GM18519 (cell line): ENCODE data around the gene PRUNE1.

ENCODE experiments used
- ATAC-seq: cut with Tn5 transposase; IDR thresholded peaks from one replicate; pipeline ENCODE4 v1.9.1; 2021; ENCODE audit warnings: mild to moderate bottlenecking, moderate library complexity; ENCODE audit not compliant: unreplicated experiment, low FRiP score

The PRUNE1 gene, protein sequence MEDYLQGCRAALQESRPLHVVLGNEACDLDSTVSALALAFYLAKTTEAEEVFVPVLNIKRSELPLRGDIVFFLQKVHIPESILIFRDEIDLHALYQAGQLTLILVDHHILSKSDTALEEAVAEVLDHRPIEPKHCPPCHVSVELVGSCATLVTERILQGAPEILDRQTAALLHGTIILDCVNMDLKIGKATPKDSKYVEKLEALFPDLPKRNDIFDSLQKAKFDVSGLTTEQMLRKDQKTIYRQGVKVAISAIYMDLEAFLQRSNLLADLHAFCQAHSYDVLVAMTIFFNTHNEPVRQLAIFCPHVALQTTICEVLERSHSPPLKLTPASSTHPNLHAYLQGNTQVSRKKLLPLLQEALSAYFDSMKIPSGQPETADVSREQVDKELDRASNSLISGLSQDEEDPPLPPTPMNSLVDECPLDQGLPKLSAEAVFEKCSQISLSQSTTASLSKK

DNA sequence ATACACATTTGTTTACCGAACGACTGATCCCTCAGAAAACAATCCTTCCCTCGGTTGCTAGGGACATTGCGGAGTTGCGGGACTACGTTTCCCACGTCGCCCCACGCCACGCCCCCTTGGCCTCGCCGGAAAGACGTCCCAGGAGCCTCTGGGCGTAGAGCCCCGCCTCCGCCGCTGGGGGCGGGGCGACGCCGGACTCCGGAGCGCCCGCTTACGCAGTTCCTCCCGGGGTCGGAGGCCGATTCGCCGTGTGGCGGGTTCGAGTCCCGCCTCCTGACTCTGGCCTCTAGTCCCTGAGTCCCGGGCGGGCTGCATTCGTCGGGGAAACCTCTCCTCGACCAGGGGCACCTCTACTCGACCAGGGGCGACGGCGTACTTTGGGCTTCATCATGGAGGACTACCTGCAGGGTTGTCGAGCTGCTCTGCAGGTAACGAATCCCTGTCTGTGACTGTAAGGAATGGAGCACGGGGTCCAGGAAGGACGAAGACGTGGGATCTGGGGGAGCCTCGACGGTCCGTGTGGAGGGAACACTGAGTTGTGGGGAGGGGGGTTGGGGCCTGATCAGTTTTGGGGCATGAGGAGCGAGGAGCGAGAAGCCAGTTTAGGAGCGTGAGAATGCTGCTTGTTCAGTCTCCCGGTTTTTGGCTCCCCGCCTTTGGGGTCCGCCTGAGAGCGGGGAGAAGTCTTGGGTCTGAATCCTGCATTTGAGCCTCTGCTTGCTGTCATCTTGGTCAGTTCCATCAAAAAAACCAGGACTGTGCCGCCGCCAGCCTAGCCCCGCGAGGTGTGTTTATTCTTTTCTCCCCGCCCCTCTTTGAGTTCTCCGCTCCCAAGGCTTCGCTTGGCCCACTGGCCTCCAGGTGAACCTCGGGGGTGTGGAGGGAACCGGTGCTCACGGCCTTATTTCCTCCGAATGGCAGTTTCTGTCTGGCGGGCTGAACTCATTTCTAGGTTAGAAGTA, at the start of gene PRUNE1:
Gene PRUNE1, plus strand, starts transcription at position 206 of the 962 bp plus-strand sequence. Its CDS starts 184 bp downstream, at position 390.
- no peak for ATAC-seq

DNA sequence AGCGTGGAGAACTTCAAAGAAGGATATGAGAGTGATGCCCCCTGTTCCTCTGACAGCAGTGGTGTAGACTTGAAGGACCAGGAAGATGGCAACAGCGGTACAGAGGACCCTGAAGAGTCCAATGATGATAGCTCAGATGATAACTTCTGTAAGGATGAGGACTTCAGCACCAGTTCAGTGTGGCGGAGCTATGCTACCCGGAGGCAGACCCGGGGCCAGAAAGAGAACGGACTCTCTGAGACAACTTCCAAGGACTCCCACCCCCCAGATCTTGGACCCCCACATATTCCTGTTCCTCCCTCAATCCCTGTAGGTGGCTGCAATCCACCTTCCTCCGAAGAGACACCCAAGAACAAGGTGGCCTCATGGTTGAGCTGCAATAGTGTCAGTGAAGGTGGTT, 47.6 kb upstream of the PRUNE1 start:
- no peak for ATAC-seq

DNA sequence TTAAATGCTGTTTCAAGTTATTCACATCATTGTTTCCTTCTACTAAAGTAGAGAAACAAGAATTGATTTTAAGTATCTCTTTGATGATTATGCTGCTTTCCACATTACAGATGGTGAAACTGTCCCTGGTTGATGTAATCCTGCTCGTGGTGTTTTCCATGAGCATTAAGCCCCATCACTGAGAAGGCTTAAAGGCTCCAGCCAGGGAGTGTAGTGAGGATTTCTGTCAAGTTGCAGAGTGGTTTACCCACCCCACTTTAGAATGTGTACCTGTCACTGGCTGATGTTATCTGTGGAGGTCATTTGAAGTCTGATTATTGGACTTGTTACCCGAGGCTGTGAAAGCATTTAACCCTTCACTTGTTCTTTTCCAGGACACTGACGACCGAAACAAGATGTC, 46.5 kb upstream of the PRUNE1 start:
- ATAC-seq: no peak

DNA sequence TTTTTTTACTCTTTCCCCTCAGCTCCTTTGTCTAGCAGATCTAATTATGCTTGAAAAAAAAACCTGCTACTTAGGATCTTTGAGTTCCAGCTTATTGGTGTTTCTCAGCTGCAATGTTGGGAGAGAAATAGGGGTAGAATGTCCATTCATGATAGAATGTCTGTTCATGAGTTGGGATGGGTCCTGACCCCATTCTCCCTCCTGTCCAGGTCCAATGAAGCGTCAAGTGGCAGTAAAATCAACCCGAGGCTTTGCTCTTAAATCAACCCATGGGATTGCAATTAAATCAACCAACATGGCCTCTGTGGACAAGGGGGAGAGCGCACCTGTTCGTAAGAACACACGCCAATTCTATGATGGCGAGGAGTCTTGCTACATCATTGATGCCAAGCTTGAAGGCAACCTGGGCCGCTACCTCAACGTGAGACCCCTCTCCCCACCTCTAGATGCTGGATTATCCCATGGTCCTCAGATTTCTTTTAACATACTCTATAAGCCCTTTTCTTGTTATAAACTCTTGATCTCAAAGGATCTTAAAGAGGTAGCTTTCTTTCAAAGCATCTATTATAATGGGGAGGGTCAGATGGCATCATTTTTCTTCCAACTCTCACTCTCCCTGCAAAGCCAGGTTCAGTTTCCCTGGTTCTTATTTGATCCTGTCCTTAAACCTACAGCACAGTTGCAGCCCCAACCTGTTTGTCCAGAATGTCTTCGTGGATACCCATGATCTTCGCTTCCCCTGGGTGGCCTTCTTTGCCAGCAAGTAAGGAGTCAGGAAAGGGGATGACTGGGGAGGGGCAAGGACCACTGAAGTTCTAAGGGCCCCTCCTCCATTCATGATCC, 44.7 kb upstream of the PRUNE1 start:
- ATAC-seq: no peak

DNA sequence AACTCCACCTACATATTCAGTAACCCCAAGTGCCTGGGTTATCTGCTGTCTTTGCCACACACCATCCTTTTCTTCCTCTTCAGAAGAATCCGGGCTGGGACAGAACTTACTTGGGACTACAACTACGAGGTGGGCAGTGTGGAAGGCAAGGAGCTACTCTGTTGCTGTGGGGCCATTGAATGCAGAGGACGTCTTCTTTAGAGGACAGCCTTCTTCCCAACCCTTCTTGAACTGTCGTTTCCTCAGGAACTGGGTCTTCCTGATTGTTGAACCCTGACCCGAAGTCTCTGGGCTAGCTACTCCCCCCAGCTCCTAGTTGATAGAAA, 44.1 kb upstream of the PRUNE1 start:
- no peak for ATAC-seq

DNA sequence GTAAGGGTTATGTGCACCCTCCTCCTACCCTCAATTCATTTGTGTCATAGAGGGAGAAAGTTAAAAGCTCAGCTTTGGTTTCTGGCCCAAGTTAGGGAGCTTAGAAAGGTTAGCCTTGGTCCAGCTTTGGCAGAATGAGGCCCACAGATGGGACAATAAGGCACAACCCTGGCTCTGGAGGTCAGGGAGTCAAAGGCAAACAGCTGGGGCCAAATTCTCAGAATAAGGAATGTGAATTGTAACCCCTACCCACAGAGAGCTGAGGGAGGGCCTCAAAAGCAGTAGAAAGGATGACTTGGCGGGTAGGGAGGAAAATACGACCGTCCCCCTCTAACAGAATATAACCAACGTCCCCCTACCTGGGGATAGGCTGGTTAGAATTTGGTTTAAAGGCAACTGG, 42.6 kb upstream of the PRUNE1 start:
- ATAC-seq: no peak

DNA sequence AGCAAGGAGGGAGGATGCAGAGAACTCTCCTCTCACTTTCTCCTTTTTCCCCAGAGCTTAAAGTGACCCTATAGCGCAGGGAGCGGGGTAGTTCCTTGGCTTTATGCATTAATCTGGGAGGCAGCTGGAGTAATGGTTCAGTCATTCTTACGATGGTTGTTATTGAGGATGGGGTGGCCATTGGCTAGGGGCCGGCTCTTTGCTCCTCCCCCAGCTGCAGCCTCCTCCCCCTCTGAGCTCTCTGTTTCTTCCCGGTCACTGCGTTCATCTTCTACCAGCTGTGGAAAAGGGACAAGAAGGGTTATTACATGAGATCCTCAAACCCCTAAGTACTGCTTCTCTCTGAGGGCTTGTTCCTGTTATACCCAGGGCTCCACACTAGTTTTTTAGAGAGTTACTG, 42.2 kb upstream of the PRUNE1 start:
- no peak for ATAC-seq

DNA sequence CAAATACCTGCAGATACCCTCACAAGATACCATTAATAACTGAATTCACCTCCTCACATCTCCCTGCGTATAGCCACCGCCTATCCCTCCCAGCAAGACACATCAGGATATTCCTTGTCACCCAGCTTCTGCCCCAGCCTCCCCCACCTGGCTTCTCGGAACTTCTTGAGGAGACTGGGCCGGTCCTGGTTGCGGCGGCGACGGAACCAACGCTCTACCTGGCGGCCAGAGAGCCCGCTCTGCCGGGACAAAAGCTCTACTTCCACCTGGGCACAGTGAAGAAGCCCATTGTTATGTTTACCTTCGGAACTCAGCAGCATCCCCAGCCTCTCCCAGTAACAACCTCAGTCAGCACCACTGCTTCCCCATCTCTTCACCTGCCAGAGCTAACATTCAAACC, 40.3 kb upstream of the PRUNE1 start:
- no peak for ATAC-seq

DNA sequence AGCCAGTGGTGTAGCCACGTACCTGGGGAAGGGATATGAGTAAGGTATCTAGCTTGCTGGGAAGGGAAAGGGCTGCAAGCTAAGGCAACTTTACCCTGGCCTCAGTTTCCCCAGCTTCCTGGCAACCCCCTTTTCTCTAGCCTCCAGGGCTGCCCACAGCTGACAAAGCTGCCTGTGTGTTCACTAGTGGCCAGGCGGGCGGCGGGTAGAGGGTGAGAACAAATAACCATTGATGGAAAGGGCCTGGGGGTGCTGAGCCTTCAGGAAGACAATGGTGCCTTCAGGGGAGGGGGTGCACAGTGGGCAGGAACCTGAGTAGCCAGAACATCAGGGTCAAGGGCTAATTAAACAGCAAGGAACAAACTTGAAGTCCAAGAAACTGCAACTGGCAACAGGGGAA, 39.8 kb upstream of the PRUNE1 start:
- no peak for ATAC-seq

DNA sequence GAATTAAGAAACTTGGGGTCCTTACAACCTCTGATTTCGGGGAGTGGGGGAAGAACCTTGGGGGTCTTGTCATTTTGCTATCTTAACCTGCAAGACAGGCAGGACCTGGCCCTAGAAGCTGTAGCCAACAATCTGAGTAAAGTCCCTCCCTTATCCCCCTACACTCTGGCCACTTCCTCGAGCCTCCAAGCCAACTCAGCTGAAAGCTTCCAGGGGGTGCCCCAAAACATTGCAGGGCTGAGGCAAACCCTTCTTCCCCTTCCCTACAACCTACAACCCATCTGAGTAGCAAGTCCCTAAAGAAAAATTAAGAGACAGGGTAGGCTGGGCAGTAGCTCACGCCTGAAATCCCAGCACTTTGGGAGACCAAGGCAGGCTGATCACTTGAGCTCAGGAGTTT, 38.6 kb upstream of the PRUNE1 start:
- no peak for ATAC-seq

DNA sequence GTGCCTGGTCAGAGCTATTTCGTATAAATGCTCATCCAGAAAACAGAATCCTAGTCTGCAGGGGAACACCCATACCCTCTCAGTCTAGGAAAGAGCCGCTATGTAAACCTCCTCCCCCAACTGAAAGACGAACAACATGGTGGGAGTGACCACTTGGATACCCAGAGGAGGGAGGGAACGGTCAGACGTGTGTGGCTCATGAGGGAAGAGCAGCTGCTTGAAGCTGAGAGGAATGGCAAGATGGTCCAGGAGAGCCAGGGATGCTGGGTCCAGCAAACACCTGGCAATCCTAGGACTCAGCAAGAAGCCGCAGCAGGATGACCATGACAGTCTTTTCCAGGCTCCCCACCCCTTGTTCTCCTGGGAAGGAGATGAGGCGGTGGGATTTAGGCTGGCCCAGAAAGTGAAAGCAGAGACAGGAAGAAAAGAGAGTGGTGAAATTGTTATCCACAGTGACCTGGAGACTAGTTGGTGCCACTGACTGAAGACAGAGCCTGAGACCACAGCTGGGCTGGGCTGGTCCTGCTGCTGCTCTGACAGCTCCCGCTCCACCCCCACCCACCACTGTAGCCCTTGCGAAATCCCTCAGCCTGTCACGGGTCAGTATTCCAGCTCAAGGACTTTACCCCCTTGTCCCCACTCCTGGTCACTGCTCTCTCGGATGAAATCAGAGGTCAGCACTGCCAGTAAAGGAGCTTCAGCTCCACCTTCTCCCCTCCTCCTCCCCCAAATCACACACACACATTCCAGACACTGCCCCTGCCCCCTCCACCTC, 37.3 kb upstream of the PRUNE1 start:
- ATAC-seq: no peak

DNA sequence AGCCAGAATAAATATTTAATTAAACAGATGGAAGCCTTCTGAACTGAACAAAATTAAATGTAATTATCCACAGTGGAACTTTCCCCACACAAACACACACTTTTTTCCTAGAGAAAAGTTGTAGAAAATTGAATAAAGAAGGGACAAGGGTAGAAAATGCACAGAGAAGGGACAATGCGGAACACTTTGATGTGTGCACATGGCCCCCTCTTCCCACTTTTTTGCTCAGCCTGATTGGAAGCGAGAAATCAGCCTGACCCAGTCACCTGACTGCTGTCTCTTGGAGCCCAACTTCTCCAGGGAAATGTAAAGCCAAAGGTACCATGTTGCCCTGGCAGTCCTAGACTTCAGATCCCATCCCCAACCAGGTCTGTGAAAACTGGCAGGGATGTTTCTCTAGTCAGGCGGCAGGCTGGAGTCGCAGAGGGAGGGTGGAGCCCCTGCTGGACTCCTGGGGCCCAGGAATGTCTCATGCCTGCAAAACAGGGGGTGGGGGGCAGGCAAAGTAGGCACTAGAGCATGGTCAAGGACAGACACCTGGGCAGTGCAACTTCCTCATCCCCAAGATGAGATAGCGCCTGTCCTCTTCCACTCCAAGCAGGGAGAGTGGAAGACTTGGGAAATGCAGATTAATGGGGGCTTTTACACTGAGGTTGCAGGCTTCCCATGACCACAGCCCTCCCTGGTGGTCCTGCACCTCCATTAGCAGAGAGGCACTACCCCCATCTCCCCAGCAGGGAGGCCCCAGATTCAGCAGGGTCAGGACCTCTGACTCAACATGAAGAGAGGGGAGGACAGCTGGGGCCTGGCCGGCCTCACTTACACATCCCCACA, 36.4 kb upstream of the PRUNE1 start:
- ATAC-seq: no peak

DNA sequence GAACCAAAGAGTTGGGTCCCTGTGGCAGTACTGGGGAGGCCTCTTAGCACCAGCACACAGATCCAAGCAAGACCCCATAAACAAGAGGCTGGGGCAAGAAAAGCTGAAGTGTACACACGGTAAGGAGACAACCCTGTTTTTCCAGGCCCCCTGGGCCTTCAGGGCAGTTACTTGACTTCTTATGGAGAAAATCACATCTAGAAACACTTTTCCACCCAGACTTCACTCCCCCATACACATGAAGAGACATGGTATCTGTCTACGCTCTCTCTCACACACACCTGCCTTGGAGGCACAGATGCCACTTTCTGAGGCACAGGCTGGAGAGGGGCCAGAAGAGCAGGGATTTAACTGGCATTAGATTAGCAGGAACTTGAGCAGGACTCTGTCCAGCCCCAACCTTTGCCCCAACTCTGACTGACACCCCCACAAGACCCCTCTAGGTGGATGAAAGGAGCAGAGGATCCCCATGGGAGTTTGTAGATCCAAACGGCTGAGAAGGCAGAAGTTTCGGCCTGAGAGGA, 35.8 kb upstream of the PRUNE1 start:
- no peak for ATAC-seq

DNA sequence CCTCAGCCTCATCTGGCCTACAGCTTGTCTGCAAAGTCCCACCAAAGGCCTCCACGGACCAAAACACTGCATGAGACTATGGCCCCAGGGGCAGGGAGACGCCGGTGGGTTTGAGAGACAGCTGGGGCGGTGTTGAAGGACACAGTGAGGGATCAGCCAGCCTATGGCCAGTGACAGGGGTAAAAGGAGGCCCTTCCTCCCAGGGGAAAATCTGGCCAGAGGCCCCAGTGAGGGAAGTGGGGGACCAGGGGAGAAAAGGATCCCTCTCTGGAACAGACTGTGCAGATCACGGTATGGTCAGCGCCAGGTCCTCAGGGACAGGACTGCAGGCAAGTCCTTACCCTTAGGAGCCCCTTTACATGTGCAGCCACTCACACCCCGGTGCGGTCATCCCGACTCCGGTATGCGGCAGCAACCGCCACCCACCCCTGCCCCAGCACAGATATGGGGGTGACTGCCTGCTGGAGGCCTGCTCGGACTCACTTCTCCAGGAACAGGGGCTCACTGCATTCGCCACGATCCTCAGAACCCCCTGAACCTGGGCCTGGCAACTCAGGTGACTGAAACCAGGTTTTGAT, 34.9 kb upstream of the PRUNE1 start:
- no peak for ATAC-seq

DNA sequence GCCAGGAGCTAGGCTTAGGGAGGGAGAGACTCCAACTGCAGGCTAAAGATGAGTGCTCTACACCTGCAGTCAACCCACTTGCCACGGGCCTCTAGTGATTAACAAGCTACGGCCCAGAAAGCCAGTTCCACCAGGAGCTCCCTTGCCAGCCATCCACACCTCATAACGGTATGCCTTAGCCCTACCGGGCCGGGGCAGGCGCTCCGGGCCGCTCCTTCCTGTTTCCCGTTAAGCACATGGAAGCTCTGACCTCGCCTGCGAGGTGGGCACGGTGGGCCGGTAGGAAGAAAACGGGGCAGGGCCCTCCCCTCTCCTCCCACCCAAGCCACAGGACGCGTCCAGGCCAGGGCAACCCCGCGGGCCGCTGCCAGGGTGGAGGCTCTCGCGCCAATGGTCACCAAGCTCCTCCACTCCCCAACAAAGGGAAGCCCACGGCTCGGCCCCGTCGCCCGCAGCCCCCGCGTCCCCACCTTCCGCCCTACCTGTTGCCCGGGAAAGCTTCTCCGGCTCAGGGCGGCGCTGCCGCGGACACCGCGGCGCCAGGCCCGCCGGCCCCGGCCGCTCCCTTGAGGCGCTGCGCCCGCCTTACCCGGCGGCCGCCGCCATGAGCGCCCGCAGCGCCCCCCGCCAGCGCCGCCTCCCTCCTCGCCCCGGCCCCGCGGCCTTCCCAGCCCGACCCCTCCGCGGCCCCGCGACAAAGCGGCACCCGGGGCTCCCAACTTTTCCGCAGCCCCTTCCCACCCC, 34.2 kb upstream of the PRUNE1 start:
- no peak for ATAC-seq

DNA sequence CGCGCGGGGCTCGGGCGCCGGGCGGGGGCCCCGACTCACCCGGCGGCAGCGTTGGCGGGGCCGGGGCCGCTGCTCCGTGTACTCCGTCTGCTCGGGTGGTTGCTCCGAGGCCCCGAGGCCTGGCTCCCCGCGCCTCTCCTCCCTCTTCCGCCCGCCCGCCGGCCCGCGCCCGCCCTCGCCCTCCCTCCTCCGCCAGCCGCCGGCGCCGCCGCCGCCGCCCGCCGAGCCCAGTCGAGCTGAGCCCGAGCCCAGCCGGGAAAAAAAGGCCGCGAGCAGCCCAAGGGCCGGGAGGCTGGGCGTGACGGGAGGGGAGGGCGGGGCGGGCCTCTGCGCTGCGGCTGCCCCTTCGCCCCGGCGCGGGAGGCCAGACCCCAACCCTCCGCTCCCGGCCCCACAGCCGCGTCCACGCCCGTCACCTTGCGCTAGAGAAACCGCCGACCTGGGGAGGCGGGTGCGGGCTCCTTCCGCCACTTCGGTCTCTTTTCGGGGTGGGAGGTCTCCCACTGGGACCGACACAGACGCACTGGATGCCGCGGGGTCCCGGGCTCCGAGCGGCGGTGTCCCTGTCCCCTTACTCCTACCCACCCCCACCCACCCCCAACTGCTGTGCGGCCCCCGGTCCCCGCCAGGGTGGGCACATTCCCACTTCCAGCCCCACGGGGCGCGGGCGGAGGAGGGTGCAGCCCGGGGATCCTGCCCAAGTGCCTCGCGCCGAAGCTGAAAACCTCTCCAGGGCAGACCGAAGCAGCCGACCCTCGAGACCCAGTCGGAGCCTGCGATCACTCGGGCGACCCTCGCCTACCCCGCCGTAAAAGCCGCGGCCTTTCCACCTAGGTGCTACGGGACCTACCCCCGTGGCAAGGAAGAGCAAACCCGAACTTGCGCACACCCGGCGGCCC, 33.4 kb upstream of the PRUNE1 start, which contains the start of gene CERS2:
Gene CERS2, minus strand, starts transcription at position 256 of the 899 bp plus-strand sequence. CDS start 5,745 bp downstream, outside the sequence.
- no peak for ATAC-seq

DNA sequence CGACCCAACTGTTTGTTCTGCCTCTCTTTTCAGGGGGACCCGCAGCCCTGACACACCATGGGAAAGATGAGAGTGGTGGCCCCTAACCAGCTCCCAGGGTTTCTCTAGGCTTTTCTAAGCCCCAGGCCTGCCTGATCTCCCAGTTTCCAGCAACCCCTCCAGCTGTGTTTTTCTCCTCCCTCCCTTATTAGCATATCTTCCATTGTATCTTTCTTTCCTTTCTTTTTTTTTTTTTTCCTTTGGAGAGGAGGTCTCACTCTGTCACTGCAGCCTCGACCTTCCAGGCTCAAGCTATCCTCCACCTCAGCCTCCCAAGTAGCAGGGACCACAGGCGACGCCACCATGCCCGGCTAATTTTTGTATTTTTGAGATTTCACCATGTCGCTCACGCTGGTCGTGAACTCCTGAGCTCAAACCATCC, 31.8 kb upstream of the PRUNE1 start:
- ATAC-seq: no peak
